ENCODE results near the gene CHRNB2. TPM values are rescaled to one million over a fixed set of nuclear protein-coding genes. Genes with fewer than 3 reads are reported as not detected.

Gene CHRNB2
- total and polyA plus RNA-seq, 9 of the 15 experiments (the other 6 are each of a cell fraction or from before 2014, with no cell fraction given), result 0.01 TPM; not detected in 8

GRCh38 chr1:154626456-154627256 lies 59.1 kb downstream of the CHRNB2 start (continued):
- TF ChIP-seq ZNF318 (IDR thresholded peaks at IDR 0.05; ENCODE audit: borderline replicate concordance in 1 of 2, low read depth in 1 of 2) (0 out of 4 replicates have a peak, but pooled peaks of 1 of the 2 experiments have one; percentile 43), DPF2 (IDR thresholded peaks at IDR 0.05) (peak; percentile 39; the same call in 1 of the 2 replicates), LARP7 (IDR thresholded peaks at IDR 0.05) (no peak), ARHGAP35 (IDR thresholded peaks at IDR 0.05; ENCODE audit: partially characterized antibody) (no peak), RCOR1 (IDR thresholded peaks at IDR 0.05; ENCODE audit: borderline replicate concordance in 1 of 2, low read depth in 2 of 2, low read length in 2 of 2) (no peak), RHOXF2B (CRISPR knock-in tag; conservative IDR thresholded peaks at IDR 0.05) (no peak), RBM25 (IDR thresholded peaks at IDR 0.05; ENCODE audit: low read depth, low read length, severe bottlenecking) (no peak), ZNF398 (CRISPR knock-in tag; IDR thresholded peaks at IDR 0.05) (no peak), HES1 (IDR thresholded peaks at IDR 0.05; ENCODE audit: low read depth) (peak; percentile 55; the same call in 1 of the 2 replicates), NEUROD1 (IDR thresholded peaks at IDR 0.05; ENCODE audit: borderline replicate concordance, low read depth, low read length, partially characterized antibody) (no peak), CEBPB (tag; IDR thresholded peaks at IDR 0.05) (peak; percentile 94), ZNF764 (CRISPR knock-in tag; IDR thresholded peaks at IDR 0.05; ENCODE audit: low read depth) (no peak), NRF1 (conservative IDR thresholded peaks at IDR 0.05 in 1 of 2, IDR thresholded peaks at IDR 0.05 in 1 of 2) (no peak), ZNF766 (CRISPR knock-in tag; conservative IDR thresholded peaks at IDR 0.05) (peak; percentile 74; the same call in 1 of the 2 replicates), PTTG1 (tag; IDR thresholded peaks at IDR 0.05; ENCODE audit: low read depth) (no peak), ZNF644 (tag; IDR thresholded peaks at IDR 0.05; ENCODE audit: low read depth) (no peak), FOXK2 (conservative IDR thresholded peaks at IDR 0.05 in 1 of 2, IDR thresholded peaks at IDR 0.05 in 1 of 2; ENCODE audit: low read depth in 2 of 2) (peak in 1 of 2 experiments; percentile 26; a peak in 1 of 4 replicates)
